Gastrocnemius medialis (tissue), 4 donors: ENCODE data around the gene ERC1. TPM values are rescaled to one million over a fixed set of nuclear protein-coding genes. Genes with fewer than 3 reads are reported as not detected.

Source experiments
- ATAC-seq, 2 donors: fragments of 150-250 bp; one replicate each; pipeline ENCODE4 v1.9.1; 2016
- DNase-seq, 2 donors: peaks; one replicate each; pipeline ENCODE4 v3.0.0-alpha.2; 2019
- H3K27ac ChIP-seq, 4 donors: fragments of 200-600 bp; sonication (generic); 1 replicate in 1 of 4; 2 replicates in 3 of 4; pipeline ENCODE4 v1.5.1; 2016 to 2018; ENCODE audit warnings: mild to moderate bottlenecking in 2 of 4, moderate library complexity in 1 of 4
- H3K27me3 ChIP-seq, 3 donors: fragments of 200-600 bp; sonication (generic) in 2 of 3; 1 replicate in 1 of 3; 2 replicates in 2 of 3; pipeline versions ENCODE4 v1.5.1 to v1.6.0; 2016 to 2019; ENCODE audit warnings: mild to moderate bottlenecking in 1 of 3, moderate library complexity in 1 of 3
- H3K36me3 ChIP-seq, 2 donors: fragments of 200-600 bp; sonication (generic) in 1 of 2; one replicate each; pipeline ENCODE4 v1.5.1; 2017 to 2018
- H3K4me1 ChIP-seq, 2 donors: fragments of 200-600 bp; sonication (generic) in 1 of 2; one replicate each; pipeline ENCODE4 v1.5.1; 2016 to 2017; ENCODE audit warnings: mild to moderate bottlenecking in 2 of 2
- H3K4me3 ChIP-seq, 4 donors: fragments of 200-600 bp; sonication (generic) in 3 of 4; 1 replicate in 1 of 4; 2 replicates in 3 of 4; pipeline ENCODE4 v1.5.1; 2016 to 2019; ENCODE audit warnings: mild to moderate bottlenecking in 2 of 4
- H3K9me3 ChIP-seq, 3 donors: fragments of 200-600 bp; sonication (generic) in 2 of 3; 1 replicate in 1 of 3; 2 replicates in 2 of 3; pipeline ENCODE4 v1.5.1; 2016 to 2019
- CTCF ChIP-seq, 5 experiments: fragments of 450-650 bp in 3 of 5; fragments of 200-600 bp in 2 of 5; sonication (generic) in 2 of 5; IDR thresholded peaks in 4 of 5; conservative IDR thresholded peaks in 1 of 5; 1 replicate in 4 of 5; 2 replicates in 1 of 5; pipeline ENCODE4 v1.5.1; 2016 to 2019; ENCODE audit warnings: antibody characterized with exemption in 5 of 5, mild to moderate bottlenecking in 3 of 5, moderate library complexity in 3 of 5
- POLR2A ChIP-seq, 2 donors: fragments of 450-650 bp; IDR thresholded peaks; one replicate each; pipeline ENCODE4 v1.6.1; 2017; ENCODE audit warnings: antibody characterized with exemption in 2 of 2, mild to moderate bottlenecking in 2 of 2, moderate library complexity in 2 of 2
- in situ Hi-C, 4 donors: fragments of 200-750 bp; cut with MboI; loops; one replicate each; pipeline versions ENCODE4 v1.15.0 to v1.8.0; 2017; ENCODE audit warnings: low sequenced_read_pairs in 4 of 4
- intact Hi-C: fragments of 100-400 bp; cut with DNase I; formaldehyde crosslinking; loops from one replicate; pipeline ENCODE4 v1.15.1; 2023; ENCODE audit warnings: low total_unique reads
- total RNA-seq, 4 donors: library from RNA; depleted of rRNA; stranded (reverse); fragments of >200 nt; gene quantifications; one replicate each; pipeline versions ENCODE4 v1.1.0 to v1.2.3, GENCODE V29; 2016

Gene ERC1
- total RNA-seq, 4 donors from 2014 or later = 20.3 to 39.1 (median 23.5) TPM

GRCh38 chr12:1083151-1083888 is 92.3 kb downstream of the ERC1 start:
- peak overlapping the region; percentile 22 to 66 (median 56) for H3K27ac ChIP-seq
- peak overlapping the region in 2 of 4 donors; percentile 3 to 11 for H3K4me3 ChIP-seq
- DNase-seq (no peak), ATAC-seq (peak; percentile 36 to 46)
- TF ChIP-seq CTCF (IDR thresholded peaks at IDR 0.05 in 4 of 5, conservative IDR thresholded peaks at IDR 0.05 in 1 of 5) (no peak), POLR2A (IDR thresholded peaks at IDR 0.05) (no peak)
- H3K4me1 ChIP-seq = peaks cover 11 to 12% of the 10 kb centered on the region in 2 donors
- no peaks in the 10 kb centered on the region for H3K36me3 ChIP-seq
- intact Hi-C loops (loop anchor here (5.0 kb wide), 1 partner anchor 91 kb away; the partner anchor contains the start of gene ERC1), in situ Hi-C loops (no loop called here)
- no peaks in the 10 kb centered on the region for H3K9me3 ChIP-seq
- H3K27me3 ChIP-seq = no peaks in the 10 kb centered on the region

DNA sequence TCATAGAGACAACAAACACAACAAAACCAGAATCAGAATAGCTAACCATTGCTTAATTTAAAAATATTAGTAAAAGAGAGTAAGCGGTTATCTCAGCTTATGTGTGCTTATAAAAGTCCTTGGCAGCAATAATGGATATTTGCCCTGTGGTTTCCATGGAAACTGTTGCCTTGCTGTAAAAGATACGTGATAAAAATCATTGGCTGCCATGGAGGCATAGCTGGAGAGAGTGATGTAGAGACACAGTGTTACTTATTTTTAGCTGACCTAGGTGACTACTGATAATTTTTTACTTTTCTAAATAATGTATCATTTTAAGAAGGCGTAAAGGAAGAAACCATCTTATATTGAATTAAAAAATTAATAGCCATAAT is 92.9 kb downstream of the ERC1 start:
- in situ Hi-C loops (no loop called here), intact Hi-C loops (loop anchor here (5.0 kb wide), 1 partner anchor 92 kb away; the partner anchor contains the start of gene ERC1)
- peak overlapping the region; percentile 22 to 66 (median 56) for H3K27ac ChIP-seq

GRCh38 chr12:1091350-1091749 is 100.3 kb downstream of the ERC1 start:
- ATAC-seq (no peak), DNase-seq (no peak)
- H3K9me3 ChIP-seq = no peaks in the 10 kb centered on the region
- no peak overlapping the region for H3K27ac ChIP-seq
- H3K4me3 ChIP-seq = no peak overlapping the region
- H3K27me3 ChIP-seq = no peaks in the 10 kb centered on the region
- no peak for TF ChIP-seq CTCF (IDR thresholded peaks at IDR 0.05 in 4 of 5, conservative IDR thresholded peaks at IDR 0.05 in 1 of 5)
- no peak for TF ChIP-seq POLR2A (IDR thresholded peaks at IDR 0.05)
- no peaks in the 10 kb centered on the region for H3K36me3 ChIP-seq
- intact Hi-C loops (no loop called here), in situ Hi-C loops (no loop called here)
- H3K4me1 ChIP-seq = peaks cover 0 to 6% of the 10 kb centered on the region in 2 donors

More for the DNA sequence above, 92.9 kb downstream of the ERC1 start:
- Histone ChIP-seq H3K4me1 (peaks cover 11 to 12% of the 10 kb centered on the region in 2 donors), H3K36me3 (no peaks in the 10 kb centered on the region), H3K9me3 (no peaks in the 10 kb centered on the region), H3K27me3 (no peaks in the 10 kb centered on the region), H3K4me3 (peak overlapping the region in 1 of 4 donors; percentile 3)
- TF ChIP-seq CTCF (IDR thresholded peaks at IDR 0.05 in 4 of 5, conservative IDR thresholded peaks at IDR 0.05 in 1 of 5) = no peak
- no peak for TF ChIP-seq POLR2A (IDR thresholded peaks at IDR 0.05)
- ATAC-seq (no peak), DNase-seq (no peak)

- no peak for DNase-seq
- no peak overlapping the region for H3K27ac ChIP-seq
- TF ChIP-seq POLR2A (IDR thresholded peaks at IDR 0.05) (no peak), CTCF (IDR thresholded peaks at IDR 0.05 in 4 of 5, conservative IDR thresholded peaks at IDR 0.05 in 1 of 5) (peak in 4 of 5 experiments; percentile 47 to 60 (median 50))
- intact Hi-C loops (no loop called here), in situ Hi-C loops (no loop called here)
- H3K4me3 ChIP-seq = no peak overlapping the region
- H3K27me3 ChIP-seq = no peaks in the 10 kb centered on the region
- peaks cover 0 to 6% of the 10 kb centered on the region in 2 donors for H3K4me1 ChIP-seq
- no peak for ATAC-seq
- H3K36me3 ChIP-seq = no peaks in the 10 kb centered on the region
- H3K9me3 ChIP-seq = no peaks in the 10 kb centered on the region
These were observed 102.2 kb downstream of the ERC1 start for GRCh38 chr12:1093166-1093751.
